Umbilical cord (tissue), 2 donors: ENCODE data around the gene BCR. TPM values are rescaled to one million over a fixed set of nuclear protein-coding genes. Genes with fewer than 3 reads are reported as not detected.

Experiments used
- DNase-seq: peaks from one replicate; pipeline ENCODE4 v3.0.0-alpha.2; 2015; ENCODE audit warnings: low spot score
- total RNA-seq: library from RNA; depleted of rRNA; stranded (reverse); fragments of >200 nt; gene quantifications from one replicate; pipeline ENCODE4 v1.2.3, GENCODE V29; 2014; ENCODE audit warnings: low replicate concordance; ENCODE audit not compliant: insufficient read depth

Gene BCR
- total RNA-seq, 1 donor from 2014 or later, result 27.0 TPM

DNA sequence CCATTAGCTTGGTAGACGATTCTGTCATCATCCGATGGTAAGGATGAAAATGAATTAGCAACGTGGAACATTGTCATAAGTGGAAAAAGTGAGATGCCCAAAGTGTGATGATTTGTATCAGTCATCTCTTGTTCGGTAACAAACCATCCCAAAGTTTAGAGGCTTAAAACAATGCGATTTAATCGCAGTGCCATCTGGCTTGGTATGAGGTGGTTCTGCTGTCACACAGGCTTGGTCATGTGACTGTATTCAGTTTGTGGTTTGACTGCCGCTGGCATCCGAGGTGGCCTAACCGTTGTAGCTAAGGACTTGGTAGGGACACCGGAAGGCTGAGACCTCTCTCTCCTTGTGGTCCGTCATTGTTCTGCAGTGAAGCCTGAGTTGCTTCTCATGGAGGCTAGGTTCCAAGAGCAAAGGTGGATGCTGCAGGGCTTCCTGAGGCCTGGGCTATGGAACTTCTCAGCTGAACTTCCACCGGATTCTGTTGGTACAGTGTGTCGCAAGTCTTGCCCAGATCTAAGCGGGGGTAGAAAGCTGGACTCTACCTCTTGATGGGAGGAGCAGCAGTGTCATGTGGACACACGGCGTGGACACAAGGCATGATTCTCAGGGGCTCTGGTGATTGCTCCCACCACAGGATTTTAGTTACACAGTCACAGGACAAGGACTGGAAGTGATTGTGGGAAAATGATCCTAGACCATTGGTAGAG is 36.3 kb downstream of the BCR start:
- DNase-seq, result no peak

GRCh38 chr22:23217171-23218052 is 37.1 kb downstream of the BCR start:
- DNase-seq, result no peak

GRCh38 chr22:23218053-23218866 is 38.0 kb downstream of the BCR start:
- no peak for DNase-seq

DNA sequence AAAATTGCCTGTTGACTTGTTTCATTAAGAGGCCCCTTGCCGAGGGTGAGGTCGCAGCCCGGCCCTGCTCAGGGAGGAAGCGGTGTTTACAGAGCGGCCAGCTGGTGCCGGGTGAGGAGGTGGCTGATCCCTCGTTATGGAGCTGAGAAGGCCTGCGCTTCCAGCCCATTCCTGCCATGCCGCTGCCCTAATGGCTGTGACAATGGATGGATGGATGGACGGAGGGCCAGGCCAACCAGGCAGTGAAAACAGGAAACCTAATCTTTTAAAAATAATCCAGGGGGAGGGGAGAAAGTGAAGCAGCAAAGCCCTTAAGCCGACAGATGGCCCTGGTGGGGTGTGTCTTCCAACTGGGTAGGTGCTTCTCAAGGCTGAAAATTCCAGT is 38.5 kb downstream of the BCR start:
- DNase-seq, result peak; percentile 90

GRCh38 chr22:23219317-23219716 is 39.0 kb downstream of the BCR start:
- no peak for DNase-seq

- DNase-seq, result peak; percentile 40
Measured at GRCh38 chr22:23219822-23220484, 39.6 kb downstream of the BCR start.

GRCh38 chr22:23220485-23221350 is 40.4 kb downstream of the BCR start:
- peak; percentile 56 for DNase-seq

- no peak for DNase-seq
Measured at GRCh38 chr22:23221351-23221804, 41.1 kb downstream of the BCR start.

DNA sequence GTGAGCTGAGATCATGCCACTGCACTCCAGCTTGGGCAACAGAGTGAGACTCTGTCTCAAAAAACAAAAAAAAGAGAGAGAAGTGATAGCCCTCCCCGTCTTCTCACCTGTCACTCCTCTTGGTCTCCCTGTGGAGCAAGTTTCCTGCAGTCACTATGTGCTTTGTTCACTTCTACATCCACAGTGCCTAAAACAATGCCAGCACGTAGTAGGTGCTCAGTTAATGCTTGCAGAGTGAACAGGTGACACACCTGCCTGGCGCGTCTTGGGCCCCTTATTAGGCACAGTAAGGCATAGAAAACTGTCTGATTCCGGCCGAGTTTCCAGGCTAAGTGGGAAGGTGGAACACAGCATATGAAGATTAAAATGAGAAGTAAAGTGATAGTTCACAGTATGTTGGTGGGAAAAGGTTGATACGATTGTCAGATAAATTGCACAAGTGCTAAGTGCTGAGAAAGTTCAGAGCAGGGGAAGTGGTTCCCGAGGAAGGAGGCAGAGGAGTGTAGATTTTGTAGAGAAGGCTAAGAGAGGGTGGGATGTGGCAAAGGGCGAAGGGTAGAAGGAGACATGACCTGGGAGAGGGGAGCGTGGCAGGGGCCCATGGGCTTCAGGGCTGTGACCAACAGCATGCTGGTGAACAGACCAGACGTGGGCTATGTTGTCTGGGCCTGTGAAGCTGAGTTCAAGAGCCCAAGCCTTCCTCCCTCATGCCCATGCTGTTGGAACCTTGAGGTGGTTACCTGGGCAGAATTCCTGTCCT is 41.9 kb downstream of the BCR start:
- no peak for DNase-seq

DNA sequence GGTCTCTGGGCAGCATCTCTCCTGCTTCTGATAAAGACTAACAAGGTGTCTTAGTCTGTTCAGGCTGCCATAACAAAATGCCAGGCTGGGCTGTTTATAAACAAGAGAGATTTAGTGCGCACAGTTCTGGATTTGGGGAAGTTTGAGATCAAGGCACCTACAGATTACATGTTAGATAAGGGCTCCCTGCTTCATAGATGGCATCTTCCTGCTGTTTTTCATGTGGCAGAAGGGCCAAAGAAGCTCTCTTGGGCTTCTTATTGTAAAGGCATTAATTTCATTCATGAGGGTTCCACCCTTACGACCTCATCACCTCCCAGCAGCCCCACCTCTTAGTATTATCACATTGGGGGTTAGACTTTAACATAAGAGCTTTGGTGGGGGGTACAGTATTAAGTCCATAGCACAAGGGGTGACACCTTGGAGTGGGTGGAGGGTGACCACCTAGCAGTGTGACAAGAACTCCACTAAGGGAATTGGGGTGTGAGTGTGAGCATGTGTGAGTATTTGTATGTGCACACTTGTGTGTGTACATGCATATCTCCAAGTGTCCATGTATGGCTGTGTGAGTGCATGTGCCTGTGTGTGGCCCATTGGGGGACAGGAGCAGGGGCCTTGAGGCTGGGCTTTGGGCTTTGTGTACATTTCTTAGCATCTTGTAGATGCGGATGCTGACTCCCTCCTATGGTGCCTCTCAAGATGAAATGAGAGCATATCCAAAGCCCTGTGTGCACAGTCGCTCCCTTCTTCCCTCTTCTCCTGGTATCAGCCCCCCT is 42.7 kb downstream of the BCR start:
- DNase-seq, result no peak

GRCh38 chr22:23223569-23224317 is 43.4 kb downstream of the BCR start:
- DNase-seq, result no peak

GRCh38 chr22:23224846-23225245 is 44.5 kb downstream of the BCR start:
- DNase-seq, result no peak

GRCh38 chr22:23225337-23225723 is 45.0 kb downstream of the BCR start:
- no peak for DNase-seq

DNA sequence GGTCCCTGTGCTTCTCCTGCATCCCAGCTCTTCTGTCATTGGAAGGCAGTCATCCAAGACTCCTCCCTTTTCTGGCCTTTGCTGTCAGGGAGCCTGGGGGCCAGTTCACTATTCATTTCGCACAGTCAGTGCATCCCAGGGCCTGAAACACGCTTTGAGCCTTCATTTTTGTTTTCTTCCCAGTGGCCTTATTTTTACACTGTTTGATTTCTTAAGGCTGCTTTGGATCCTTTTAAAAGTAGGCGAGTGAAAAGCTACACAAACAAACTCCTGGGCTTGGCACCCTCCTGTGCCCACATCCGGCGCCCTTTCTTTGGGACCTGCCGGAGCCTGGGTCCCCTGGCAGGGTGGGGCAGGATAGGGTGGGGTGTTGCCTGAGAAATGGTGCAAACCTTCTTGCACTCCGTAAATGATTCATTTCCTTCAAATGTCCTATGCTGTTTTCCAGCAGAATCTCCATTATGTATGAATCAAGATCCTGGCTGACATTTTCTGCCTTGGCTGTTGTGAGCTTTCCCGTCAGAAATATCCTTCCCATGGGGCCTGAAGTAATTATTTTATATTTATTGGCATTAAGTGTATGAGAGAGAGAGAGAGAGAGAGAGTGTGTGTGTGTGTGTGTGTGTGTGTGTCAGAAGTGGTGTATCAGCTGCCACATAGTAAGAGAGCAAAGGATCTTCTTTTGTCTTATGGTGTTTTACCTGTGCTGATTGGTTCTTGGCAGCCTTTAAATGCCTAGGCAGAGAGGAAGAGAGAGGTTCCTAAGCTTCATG is 45.6 kb downstream of the BCR start:
- peak; percentile 20 for DNase-seq

GRCh38 chr22:23226497-23226850 is 46.2 kb downstream of the BCR start:
- no peak for DNase-seq

DNA sequence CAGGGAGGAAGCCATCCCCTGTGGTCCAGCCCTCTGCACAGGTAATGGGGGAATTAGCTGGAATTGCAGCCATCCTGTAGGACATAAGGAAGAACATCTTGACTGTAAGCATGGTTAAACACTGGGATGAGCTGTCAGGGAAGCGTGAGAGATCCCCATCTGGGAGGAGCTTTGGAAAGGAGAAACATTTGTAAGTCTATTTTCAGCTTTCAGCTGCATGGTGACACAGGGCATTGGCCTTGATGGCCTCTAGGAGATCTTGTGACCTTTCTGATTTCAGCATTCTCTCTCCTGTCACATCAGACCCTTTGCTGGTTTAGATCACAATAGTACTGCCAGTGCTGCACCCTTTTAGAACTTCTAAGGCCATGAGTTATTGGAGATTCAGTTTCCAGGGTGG is 47.1 kb downstream of the BCR start:
- DNase-seq, result no peak

DNA sequence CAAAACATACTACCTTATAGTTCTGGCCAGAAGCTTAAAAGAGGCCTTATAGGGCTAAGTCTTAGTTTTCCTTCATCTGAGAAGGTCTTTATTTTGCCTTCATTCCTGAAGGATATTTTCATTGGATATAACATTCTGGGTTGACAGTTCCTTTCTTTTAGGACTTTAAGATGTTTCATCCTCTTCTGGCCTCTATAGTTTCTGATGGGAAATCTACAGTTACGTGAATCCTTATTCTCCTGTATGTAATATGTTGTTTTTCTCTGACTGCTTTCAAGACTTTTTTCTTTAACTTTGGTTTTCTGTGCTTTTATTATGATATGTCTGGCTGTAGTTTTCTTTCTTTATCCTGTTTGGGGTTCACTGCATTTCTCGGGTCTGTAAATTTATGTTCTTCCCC is 48.2 kb downstream of the BCR start:
- DNase-seq, result no peak

- DNase-seq, result no peak
Measured at GRCh38 chr22:23229646-23230045, 49.3 kb downstream of the BCR start.
